B cell (primary cell): ENCODE results near the gene WDR1. TPM values are rescaled to one million over a fixed set of nuclear protein-coding genes. Genes with fewer than 3 reads are reported as not detected.

ENCODE experiments used
- ATAC-seq: fragments of 200-7000 bp; cut with Tn5 transposase; one replicate; pipeline ENCODE4 v1.10.0; 2021; ENCODE audit warnings: low read depth, mild to moderate bottlenecking, moderate number of reproducible peaks, moderate library complexity
- CTCF ChIA-PET: fragments of 350-600 bp; sonication (Branson Sonifier 250); formaldehyde crosslinking; loops from one replicate; lab custom pipeline; 2021; ENCODE audit warnings: antibody characterized with exemption, inconsistent platforms; lab: Charles Lee
- POLR2A ChIA-PET: fragments of 350-600 bp; sonication (Branson Sonifier 250); formaldehyde crosslinking; loops from one replicate; lab custom pipeline; 2021; ENCODE audit warnings: antibody characterized with exemption; lab: Charles Lee
- DNase-seq: peaks from one replicate; pipeline ENCODE4 v3.0.0; 2013
- H2AFZ ChIP-seq: 2 replicates; pipeline ENCODE4 v1.6.1; 2012; ENCODE audit warnings: mild to moderate bottlenecking, low read depth, low read length; ENCODE audit not compliant: insufficient read depth, poor library complexity, severe bottlenecking
- H3K27ac ChIP-seq, 2 donors: 1 replicate in 1 of 2; 2 replicates in 1 of 2; pipeline ENCODE4 v1.5.1; 2012 to 2013; ENCODE audit warnings: low read length in 2 of 2, mild to moderate bottlenecking in 2 of 2, moderate library complexity in 1 of 2
- H3K27me3 ChIP-seq, 4 experiments: fragments of 200-600 bp in 1 of 4; sonication (generic) in 1 of 4; replicated peaks in 1 of 4; 1 replicate in 2 of 4; 2 replicates in 2 of 4; pipeline versions ENCODE4 v1.6.1 to v1.7.0; 2013 to 2016; ENCODE audit warnings: low read length in 3 of 4, mild to moderate bottlenecking in 2 of 4, mixed read lengths in 1 of 4, moderate library complexity in 1 of 4; ENCODE audit not compliant: insufficient read depth in 4 of 4, control insufficient read depth in 3 of 4; ENCODE audit errors: control extremely low read depth in 1 of 4
- H3K36me3 ChIP-seq, 2 experiments: replicated peaks in 1 of 2; 1 replicate in 1 of 2; 2 replicates in 1 of 2; pipeline versions ENCODE4 v1.6.1 to v1.7.1; 2013; ENCODE audit warnings: low read length in 1 of 2; ENCODE audit not compliant: insufficient read depth in 2 of 2, control insufficient read depth in 1 of 2; ENCODE audit errors: control extremely low read depth in 1 of 2, extremely low read depth in 1 of 2
- H3K4me1 ChIP-seq, 2 donors: fragments of 200-600 bp in 1 of 2; sonication (generic) in 1 of 2; 1 replicate in 1 of 2; 2 replicates in 1 of 2; pipeline versions ENCODE4 v1.5.1 to v1.6.1; 2013 to 2017; ENCODE audit warnings: low read length in 2 of 2; ENCODE audit not compliant: control insufficient read depth in 2 of 2, insufficient read depth in 2 of 2
- H3K4me2 ChIP-seq: replicated peaks from 2 replicates; pipeline ENCODE3; 2012; ENCODE audit warnings: mild to moderate bottlenecking, low read depth, low read length; ENCODE audit not compliant: poor library complexity, severe bottlenecking
- H3K4me3 ChIP-seq, 5 experiments: fragments of 200-600 bp in 1 of 5; sonication (generic) in 1 of 5; 1 replicate in 3 of 5; 2 replicates in 2 of 5; pipeline versions ENCODE4 v1.5.1 to v1.7.0; 2011 to 2016; ENCODE audit warnings: low read length in 4 of 5, mild to moderate bottlenecking in 4 of 5, low read depth in 2 of 5, control low read depth in 1 of 5, moderate library complexity in 1 of 5; ENCODE audit not compliant: insufficient read depth in 1 of 5; ENCODE audit errors: control extremely low read depth in 1 of 5, extremely low read depth in 1 of 5
- H3K79me2 ChIP-seq: fragments of 200-600 bp; sonication (generic); one replicate; pipeline ENCODE4 v1.6.0; 2016; ENCODE audit warnings: low read length; ENCODE audit not compliant: control insufficient read depth, insufficient read depth
- H3K9ac ChIP-seq: fragments of 200-600 bp; sonication (generic); 2 replicates; pipeline ENCODE4 v1.6.1; 2017; ENCODE audit warnings: mild to moderate bottlenecking, low read length, moderate library complexity
- H3K9me3 ChIP-seq, 3 donors: one replicate each; pipeline versions ENCODE4 v1.6.1 to v1.7.1; 2013; ENCODE audit warnings: low read length in 2 of 3; ENCODE audit not compliant: control insufficient read depth in 2 of 3, insufficient read depth in 1 of 3; ENCODE audit errors: control extremely low read depth in 1 of 3
- H4K20me1 ChIP-seq: 2 replicates; pipeline ENCODE4 v1.6.0; 2012; ENCODE audit warnings: mild to moderate bottlenecking, low read length; ENCODE audit not compliant: insufficient read depth, control insufficient read depth, poor library complexity, severe bottlenecking
- H3K27ac Mint-ChIP-seq: one replicate; pipeline ENCODE4 v1.8.0; 2021; ENCODE audit warnings: mixed read lengths
- H3K27me3 Mint-ChIP-seq: one replicate; pipeline ENCODE4 v1.8.0; 2021; ENCODE audit warnings: mixed read lengths
- H3K4me1 Mint-ChIP-seq: one replicate; pipeline ENCODE4 v1.8.0; 2021; ENCODE audit warnings: mixed read lengths
- H3K4me3 Mint-ChIP-seq: one replicate; pipeline ENCODE4 v1.8.0; 2021; ENCODE audit warnings: mixed read lengths
- H3K9me3 Mint-ChIP-seq: one replicate; pipeline ENCODE4 v1.8.0; 2022; ENCODE audit warnings: mixed read lengths; ENCODE audit not compliant: insufficient read depth
- EZH2 ChIP-seq: IDR thresholded peaks from 2 replicates; pipeline ENCODE4 v1.6.1; 2012; ENCODE audit warnings: borderline replicate concordance, low read depth, mild to moderate bottlenecking, moderate library complexity, low read length; ENCODE audit not compliant: insufficient read depth, poor library complexity, severe bottlenecking
- whole genome bisulfite sequencing: methylation state at CpG from one replicate; pipeline ENCODE4 v1.1.5; 2013; ENCODE audit warnings: missing lambda C conversion rate; ENCODE audit not compliant: insufficient coverage; 5-methylcytosine and 5-hydroxymethylcytosine counted together
- intact Hi-C: fragments of 100-400 bp; cut with micrococcal nuclease; formaldehyde crosslinking; loops from one replicate; pipeline ENCODE4 v1.10.0; 2022
- polyA plus RNA-seq: library from polyadenylated mRNA; depleted of rRNA; stranded (reverse); fragments of >200 nt; gene quantifications from 2 replicates; pipeline ENCODE4 v1.2.3, GENCODE V29; 2012
- total RNA-seq, 2 donors: library from RNA; stranded (reverse); fragments of 120-200 nt in 1 of 2; gene quantifications; 1 replicate in 1 of 2; 2 replicates in 1 of 2; pipeline versions ENCODE4 v1.2.3 to v1.2.4, GENCODE V29; 2013 to 2022
- TF ChIP-seq, protein P1 (sequence below): fragments of 200-600 bp; IDR thresholded peaks from one replicate; pipeline ENCODE4 v1.8.0; 2022; ENCODE audit warnings: antibody characterized with exemption, mild to moderate bottlenecking

The WDR1 gene
- total and polyA plus RNA-seq, 2 donors (not counting 1 experiment from before 2014, with no cell fraction given) = 134 to 217 TPM

DNA sequence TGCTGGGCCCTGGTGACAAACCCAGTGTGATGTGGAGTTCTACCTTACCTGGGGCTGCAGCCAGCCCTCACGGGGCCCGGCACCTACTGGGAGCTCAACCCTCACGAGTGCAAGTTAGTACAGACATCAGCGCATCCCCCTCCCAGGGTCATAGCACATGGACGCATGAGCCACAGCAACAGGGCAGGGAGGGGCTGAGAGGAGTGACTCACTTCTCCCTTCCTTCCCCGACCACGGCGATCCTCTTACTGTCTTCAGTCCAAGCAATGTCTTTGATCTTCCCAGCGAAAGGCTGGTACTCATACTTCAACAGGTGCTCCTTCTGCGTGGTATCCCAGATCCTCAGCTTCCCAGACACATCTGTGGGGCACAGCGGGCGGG lies 17.8 kb downstream of the WDR1 start:
- Histone ChIP-seq H2AFZ (no peak overlapping the region), H3K9ac (no peak overlapping the region), H3K4me1 (peaks cover 34 to 43% of the 10 kb centered on the region in 2 donors), H3K27me3 (no peaks in the 10 kb centered on the region), H3K36me3 (peaks cover 0 to 86% of the 10 kb centered on the region in 2 experiments), H3K27ac (no peak overlapping the region), H4K20me1 (peaks cover 99% of the 10 kb centered on the region), H3K79me2 (peaks cover 100% of the 10 kb centered on the region), H3K4me3 (no peak overlapping the region), H3K4me2 (no peak overlapping the region), H3K9me3 (no peaks in the 10 kb centered on the region)
- ChIA-PET POLR2A (no interaction called here), CTCF (no interaction called here)
- H3K27ac Mint-ChIP-seq = no peak overlapping the region
- no peaks in the 10 kb centered on the region for H3K9me3 Mint-ChIP-seq
- no peaks in the 10 kb centered on the region for H3K27me3 Mint-ChIP-seq
- DNase-seq = no peak
- no peak for ATAC-seq
- intact Hi-C loops = no loop called here
- H3K4me1 Mint-ChIP-seq = peaks cover 51% of the 10 kb centered on the region
- TF ChIP-seq EZH2 = no peak
- TF ChIP-seq, protein P1, sequence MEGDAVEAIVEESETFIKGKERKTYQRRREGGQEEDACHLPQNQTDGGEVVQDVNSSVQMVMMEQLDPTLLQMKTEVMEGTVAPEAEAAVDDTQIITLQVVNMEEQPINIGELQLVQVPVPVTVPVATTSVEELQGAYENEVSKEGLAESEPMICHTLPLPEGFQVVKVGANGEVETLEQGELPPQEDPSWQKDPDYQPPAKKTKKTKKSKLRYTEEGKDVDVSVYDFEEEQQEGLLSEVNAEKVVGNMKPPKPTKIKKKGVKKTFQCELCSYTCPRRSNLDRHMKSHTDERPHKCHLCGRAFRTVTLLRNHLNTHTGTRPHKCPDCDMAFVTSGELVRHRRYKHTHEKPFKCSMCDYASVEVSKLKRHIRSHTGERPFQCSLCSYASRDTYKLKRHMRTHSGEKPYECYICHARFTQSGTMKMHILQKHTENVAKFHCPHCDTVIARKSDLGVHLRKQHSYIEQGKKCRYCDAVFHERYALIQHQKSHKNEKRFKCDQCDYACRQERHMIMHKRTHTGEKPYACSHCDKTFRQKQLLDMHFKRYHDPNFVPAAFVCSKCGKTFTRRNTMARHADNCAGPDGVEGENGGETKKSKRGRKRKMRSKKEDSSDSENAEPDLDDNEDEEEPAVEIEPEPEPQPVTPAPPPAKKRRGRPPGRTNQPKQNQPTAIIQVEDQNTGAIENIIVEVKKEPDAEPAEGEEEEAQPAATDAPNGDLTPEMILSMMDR = no peak
- WGBS = 83% methylated on average over 9 of the region's 12 CpGs
- H3K4me3 Mint-ChIP-seq = no peak overlapping the region

DNA sequence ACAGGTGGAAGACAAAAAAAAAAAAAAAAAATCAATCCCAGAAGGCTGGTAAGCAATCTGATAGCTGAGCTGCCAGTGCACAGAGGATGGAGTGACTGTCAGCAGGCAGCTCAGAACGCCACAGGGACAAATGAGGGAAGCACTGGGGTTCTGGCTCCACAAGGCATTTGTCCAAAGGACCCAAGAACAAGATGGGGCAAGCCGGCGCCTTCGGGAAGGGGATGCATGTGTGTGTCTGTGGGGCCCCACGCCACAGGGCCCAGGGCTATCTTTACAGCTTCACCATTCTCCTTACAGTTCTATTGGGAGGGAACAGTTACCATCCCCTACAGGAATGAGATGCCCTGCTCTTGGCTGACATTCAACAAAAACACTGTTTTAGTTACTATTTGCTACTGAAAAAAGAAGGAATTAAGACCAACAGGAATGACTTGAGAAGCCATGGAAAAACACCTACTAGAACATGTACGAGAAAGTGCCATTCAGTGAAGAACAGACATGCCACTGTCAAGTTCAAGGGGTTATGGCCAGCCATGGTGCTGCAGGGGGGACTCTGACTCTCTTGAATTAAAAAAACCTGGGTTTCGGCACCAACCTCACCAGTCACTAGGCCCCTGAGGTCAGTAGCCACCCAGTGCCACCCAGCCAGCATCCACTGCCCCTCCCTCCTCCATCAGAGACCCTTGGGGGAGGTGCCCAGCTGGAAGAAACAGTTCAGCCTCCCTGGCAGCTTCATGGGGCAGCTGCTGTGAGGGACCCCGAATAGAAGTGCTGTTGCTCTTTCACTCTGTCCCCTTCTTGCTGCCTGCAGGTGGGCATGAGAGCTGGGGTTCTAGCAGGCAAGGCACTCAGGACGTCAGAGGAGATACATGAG lies 18.5 kb downstream of the WDR1 start:
- WGBS = 92% methylated on average over 4 of the region's 9 CpGs
- intact Hi-C loops = no loop called here
- Mint-ChIP-seq H3K27me3 (no peaks in the 10 kb centered on the region), H3K4me3 (no peak overlapping the region), H3K27ac (no peak overlapping the region), H3K9me3 (no peaks in the 10 kb centered on the region), H3K4me1 (peaks cover 54% of the 10 kb centered on the region)
- peaks cover 99% of the 10 kb centered on the region for H4K20me1 ChIP-seq
- DNase-seq (no peak), ATAC-seq (no peak)
- H3K9ac ChIP-seq = no peak overlapping the region
- peaks cover 0 to 89% of the 10 kb centered on the region in 2 experiments for H3K36me3 ChIP-seq
- CTCF ChIA-PET = no interaction called here
- no peak for TF ChIP-seq EZH2
- TF ChIP-seq, protein P1 = no peak
- H3K27ac ChIP-seq = no peak overlapping the region
- POLR2A ChIA-PET = no interaction called here
- H3K27me3 ChIP-seq = no peaks in the 10 kb centered on the region
- H3K4me1 ChIP-seq = peaks cover 34 to 49% of the 10 kb centered on the region in 2 donors
- no peak overlapping the region for H3K4me3 ChIP-seq
- H3K79me2 ChIP-seq = peaks cover 100% of the 10 kb centered on the region
- H3K4me2 ChIP-seq = no peak overlapping the region
- H2AFZ ChIP-seq = no peak overlapping the region
- H3K9me3 ChIP-seq = no peaks in the 10 kb centered on the region
